ENCODE results near the gene ZNF35.
"Not testable (repeated sequence)": the region's sequence is repeated elsewhere in the genome, so short reads cannot be mapped to it uniquely, and the experiment has no call there.

The ZNF35 gene

GRCh38 chr3:44648564-44649229 is at the start of gene ZNF35:
Gene ZNF35 (plus strand): TSS chr3:44648732. CDS start chr3:44651068, 2,336 bp downstream.
- peak; percentile 18 for DNase-seq

- no peak for DNase-seq
Measured at GRCh38 chr3:44601749-44602148, 46.8 kb upstream of the ZNF35 start.

- DNase-seq = no peak
Measured at GRCh38 chr3:44612678-44613077, 35.9 kb upstream of the ZNF35 start.

GRCh38 chr3:44624749-44625480 is 23.6 kb upstream of the ZNF35 start, which contains the start of gene ZNF197:
Gene ZNF197 (plus strand): TSS chr3:44625036. CDS start chr3:44629155, 4,119 bp downstream.
- peak; percentile 51 for DNase-seq

- no peak for DNase-seq
Measured at GRCh38 chr3:44628716-44629115, 19.8 kb upstream of the ZNF35 start.

GRCh38 chr3:44632193-44632592 is 16.3 kb upstream of the ZNF35 start:
- no peak for DNase-seq

GRCh38 chr3:44642337-44642736 is 6.2 kb upstream of the ZNF35 start:
- no peak for DNase-seq

- DNase-seq = no peak
Measured at GRCh38 chr3:44643024-44643423, 5.5 kb upstream of the ZNF35 start.

GRCh38 chr3:44647771-44648170 is 761 bp upstream of the ZNF35 start:
- no peak for DNase-seq

- DNase-seq = no peak
Measured at GRCh38 chr3:44649709-44650108, 1.2 kb downstream of the ZNF35 start.

- no peak for DNase-seq
Measured at GRCh38 chr3:44654039-44654438, 5.5 kb downstream of the ZNF35 start.

- no peak for DNase-seq
Measured at GRCh38 chr3:44659015-44659414, 10.5 kb downstream of the ZNF35 start.

- DNase-seq = no peak
Measured at GRCh38 chr3:44659434-44659833, 10.9 kb downstream of the ZNF35 start.

GRCh38 chr3:44661189-44661588 is 12.7 kb downstream of the ZNF35 start:
- DNase-seq = no peak

GRCh38 chr3:44665173-44665572 is 16.6 kb downstream of the ZNF35 start:
- no peak for DNase-seq

GRCh38 chr3:44666346-44666745 is 17.8 kb downstream of the ZNF35 start:
- DNase-seq = no peak

- no peak for DNase-seq
Measured at GRCh38 chr3:44669760-44670159, 21.2 kb downstream of the ZNF35 start.

GRCh38 chr3:44673466-44673865 is 24.9 kb downstream of the ZNF35 start:
- not testable (repeated sequence) for DNase-seq

GRCh38 chr3:44674211-44674610 is 25.7 kb downstream of the ZNF35 start:
- no peak for DNase-seq

- no peak for DNase-seq
Measured at GRCh38 chr3:44678480-44679116, 30.1 kb downstream of the ZNF35 start.

GRCh38 chr3:44680921-44681455 is 32.5 kb downstream of the ZNF35 start:
- no peak for DNase-seq

GRCh38 chr3:44682182-44682896 is 33.8 kb downstream of the ZNF35 start:
- no peak for DNase-seq

Data from activated CD8-positive, alpha-beta memory T cell treated with anti-CD3 and anti-CD28 coated beads, Interleukin-2, amount 50 U/mL, for 4 hours (primary cell).